Stomach (tissue), 9 donors: ENCODE results near the gene ATP6V1B1. TPM values are rescaled to one million over a fixed set of nuclear protein-coding genes. Genes with fewer than 3 reads are reported as not detected.
A peak's percentile ranks its signal among the peaks of the same experiment; 100 is the strongest.
"Not testable (repeated sequence)": the region's sequence is repeated elsewhere in the genome, so short reads cannot be mapped to it uniquely, and the experiment has no call there.

Experiments used
- DNase-seq, 2 donors: peaks; one replicate each; pipeline versions ENCODE4 v3.0.0 to v3.0.0-alpha.2; 2013 to 2019
- H3K27ac ChIP-seq, 5 donors: fragments of 200-600 bp in 4 of 5; sonication (generic) in 4 of 5; one replicate each; pipeline ENCODE4 v1.5.1; 2013 to 2019; ENCODE audit warnings: mild to moderate bottlenecking in 1 of 5, moderate library complexity in 1 of 5
- H3K27me3 ChIP-seq, 3 donors: fragments of 200-600 bp; sonication (generic); one replicate each; pipeline ENCODE4 v1.5.1; 2017 to 2019; ENCODE audit warnings: mixed run types in 1 of 3
- H3K36me3 ChIP-seq, 4 donors: fragments of 200-600 bp; sonication (generic); 1 replicate in 3 of 4; 2 replicates in 1 of 4; pipeline ENCODE4 v1.5.1; 2016 to 2019
- H3K4me1 ChIP-seq, 4 donors: fragments of 200-600 bp; sonication (generic); one replicate each; pipeline ENCODE4 v1.5.1; 2016 to 2019
- H3K4me3 ChIP-seq, 4 donors: fragments of 200-600 bp; sonication (generic) in 3 of 4; one replicate each; pipeline ENCODE4 v1.5.1; 2016 to 2019; ENCODE audit warnings: mild to moderate bottlenecking in 1 of 4
- H3K9me3 ChIP-seq, 4 donors: fragments of 200-600 bp; sonication (generic); one replicate each; pipeline ENCODE4 v1.5.1; 2016 to 2019
- EP300 ChIP-seq: sonication (generic); formaldehyde crosslinking; IDR thresholded peaks from one replicate; pipeline ENCODE4 v1.6.1; 2017; ENCODE audit warnings: antibody characterized with exemption
- POLR2A ChIP-seq, 4 donors: fragments of 450-650 bp; IDR thresholded peaks; one replicate each; pipeline ENCODE4 v1.6.1; 2016; ENCODE audit warnings: antibody characterized with exemption in 4 of 4, control low read depth in 2 of 4, mild to moderate bottlenecking in 1 of 4, moderate library complexity in 1 of 4
- POLR2AphosphoS5 ChIP-seq, 3 donors: sonication (generic); formaldehyde crosslinking; IDR thresholded peaks; one replicate each; pipeline ENCODE4 v1.6.1; 2016; ENCODE audit warnings: antibody characterized with exemption in 3 of 3
- WGBS, 5 donors: extraction: QIAGEN DNeasy Blood & Tissue Kit in 3 of 5; methylation state at CpG; one replicate each; pipeline versions ENCODE4 v1.1.5 to v1.1.7; 2013 to 2018; 5-methylcytosine and 5-hydroxymethylcytosine counted together
- intact Hi-C: fragments of 100-400 bp; cut with DNase I; formaldehyde crosslinking; loops from one replicate; pipeline ENCODE4 v1.15.1; 2023; ENCODE audit warnings: low total_unique reads
- polyA plus RNA-seq, 3 donors: library from polyadenylated mRNA; stranded (reverse); fragments of 200-250 nt; gene quantifications; one replicate each; pipeline ENCODE4 v1.2.3, GENCODE V29; 2013
- total RNA-seq, 5 donors: library from RNA; depleted of rRNA; stranded (reverse); fragments of >200 nt; gene quantifications; one replicate each; pipeline versions ENCODE4 v1.1.0 to v1.2.3, GENCODE V29; 2014 to 2016
- TF ChIP-seq, protein P1 (sequence below), 7 experiments: fragments of 450-650 bp in 4 of 7; fragments of 200-600 bp in 3 of 7; sonication (generic) in 3 of 7; IDR thresholded peaks; one replicate each; pipeline ENCODE4 v1.5.1; 2016 to 2019; ENCODE audit warnings: antibody characterized with exemption in 7 of 7, control low read depth in 2 of 7, mild to moderate bottlenecking in 1 of 7
- donor health status: healthy with polysubstance abuse.
- donor health status: Bipolar disorder and iron deficiency.
- donor health status: healthy.

ATP6V1B1 gene
- total and polyA plus RNA-seq, 8 donors: 0.35 to 0.55 TPM; not detected in 6

DNA sequence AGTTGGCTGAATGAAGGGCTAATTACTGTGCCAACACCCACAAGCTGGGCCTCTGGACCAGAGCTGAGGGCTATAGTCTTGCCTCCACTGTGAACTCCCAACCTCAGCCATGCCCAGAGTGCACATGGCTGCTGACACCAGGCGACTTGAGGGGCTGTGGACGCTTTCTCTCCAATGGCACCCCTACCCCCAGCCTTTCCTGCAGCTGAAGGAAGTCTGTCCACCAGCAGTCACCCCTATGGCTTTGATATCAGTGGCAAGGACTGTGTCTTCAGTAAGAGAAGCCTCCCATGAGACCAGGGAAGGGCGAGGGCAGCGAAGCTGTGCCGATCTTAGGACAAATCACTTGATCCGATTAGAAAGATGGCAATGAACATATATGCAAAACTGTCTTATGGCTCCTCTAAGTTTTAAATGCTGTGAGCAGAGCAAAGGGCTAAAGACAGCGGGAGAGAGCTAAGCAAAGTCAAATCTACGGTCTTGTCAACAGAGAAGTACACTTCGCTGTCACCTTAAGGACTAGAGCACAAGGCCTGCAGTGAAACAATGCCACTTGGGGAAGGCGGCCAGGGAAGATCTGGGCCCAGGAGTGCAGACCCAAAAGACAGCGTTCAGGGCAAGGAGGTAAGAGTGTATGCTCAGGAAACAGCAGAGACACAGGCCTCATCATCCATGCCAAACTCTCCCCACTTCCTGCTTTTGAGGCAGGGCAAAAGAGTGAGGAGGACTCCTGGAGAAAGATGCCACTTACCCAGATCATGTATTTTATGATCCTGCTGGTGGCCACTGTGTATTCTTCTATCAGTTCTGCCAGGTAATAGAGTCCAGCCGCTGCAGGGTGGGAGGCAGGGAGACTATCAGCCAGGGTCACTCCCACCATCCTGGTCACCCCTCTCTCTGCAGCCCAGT is 57.5 kb downstream of the ATP6V1B1 start:
- Histone ChIP-seq H3K4me1 (peaks cover 24 to 39% (median 31%) of the 10 kb centered on the region in 4 donors), H3K4me3 (peak overlapping the region; percentile 94 to 99 (median 98)), H3K36me3 (peaks cover 25 to 40% (median 40%) of the 10 kb centered on the region in 4 donors), H3K9me3 (no peaks in the 10 kb centered on the region), H3K27me3 (no peaks in the 10 kb centered on the region), H3K27ac (peak overlapping the region in 2 of 5 donors; percentile 91 to 92)
- intact Hi-C loops: no loop called here
- DNase-seq: no peak
- WGBS, 5 donors: 82 to 85% (median 83%) methylated on average over 12 of the region's 12 CpGs
- TF ChIP-seq POLR2A (IDR thresholded peaks at IDR 0.05): no peak

DNA sequence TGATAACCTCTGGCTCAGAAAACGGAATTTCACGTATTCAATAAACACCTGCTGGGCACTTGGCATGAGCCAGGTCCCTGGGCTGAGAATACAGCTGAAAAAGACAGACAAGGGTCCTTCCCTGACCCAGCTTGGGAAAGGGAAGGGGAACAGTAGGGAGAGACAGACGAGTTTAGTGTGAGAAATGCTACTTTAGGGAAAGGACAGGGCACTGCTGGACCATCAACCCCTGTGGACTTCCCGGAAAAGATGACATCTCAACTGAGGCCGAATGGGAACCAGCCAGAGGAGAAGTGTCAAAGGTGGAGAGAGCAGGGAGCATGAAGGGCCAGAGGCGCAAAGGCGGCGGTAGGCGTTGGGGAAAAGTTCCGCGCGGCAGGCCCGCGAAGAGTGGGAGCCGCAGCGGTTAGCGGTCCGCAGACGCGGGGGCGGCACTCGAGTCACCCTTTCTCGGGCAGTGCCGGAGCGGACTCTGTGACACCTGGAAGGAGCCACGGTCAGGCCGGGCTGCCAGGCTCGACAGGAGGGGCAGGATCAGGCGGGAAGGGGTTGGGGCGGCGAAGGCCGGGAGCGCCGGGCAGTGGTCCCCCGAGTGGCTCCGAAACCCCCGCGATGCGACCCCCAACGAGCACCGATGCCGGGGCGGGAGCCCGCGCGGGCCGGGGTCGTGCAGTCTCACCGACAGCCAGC is 58.5 kb downstream of the ATP6V1B1 start:
- Histone ChIP-seq H3K9me3 (no peaks in the 10 kb centered on the region), H3K27ac (peak overlapping the region; percentile 80 to 92 (median 87)), H3K36me3 (peaks cover 16 to 30% (median 30%) of the 10 kb centered on the region in 4 donors), H3K4me1 (peaks cover 24 to 35% (median 29%) of the 10 kb centered on the region in 4 donors), H3K27me3 (no peaks in the 10 kb centered on the region), H3K4me3 (peak overlapping the region; percentile 94 to 99 (median 98))
- WGBS, 5 donors: 0 to 1% (median 0%) methylated on average over 31 to 49 of the region's 49 CpGs
- DNase-seq: peak in 1 of 2 donors; percentile 54
- TF ChIP-seq POLR2AphosphoS5 (IDR thresholded peaks at IDR 0.05): no peak
- TF ChIP-seq EP300: no peak
- no peak for TF ChIP-seq POLR2A (IDR thresholded peaks at IDR 0.05)
- TF ChIP-seq, protein P1, sequence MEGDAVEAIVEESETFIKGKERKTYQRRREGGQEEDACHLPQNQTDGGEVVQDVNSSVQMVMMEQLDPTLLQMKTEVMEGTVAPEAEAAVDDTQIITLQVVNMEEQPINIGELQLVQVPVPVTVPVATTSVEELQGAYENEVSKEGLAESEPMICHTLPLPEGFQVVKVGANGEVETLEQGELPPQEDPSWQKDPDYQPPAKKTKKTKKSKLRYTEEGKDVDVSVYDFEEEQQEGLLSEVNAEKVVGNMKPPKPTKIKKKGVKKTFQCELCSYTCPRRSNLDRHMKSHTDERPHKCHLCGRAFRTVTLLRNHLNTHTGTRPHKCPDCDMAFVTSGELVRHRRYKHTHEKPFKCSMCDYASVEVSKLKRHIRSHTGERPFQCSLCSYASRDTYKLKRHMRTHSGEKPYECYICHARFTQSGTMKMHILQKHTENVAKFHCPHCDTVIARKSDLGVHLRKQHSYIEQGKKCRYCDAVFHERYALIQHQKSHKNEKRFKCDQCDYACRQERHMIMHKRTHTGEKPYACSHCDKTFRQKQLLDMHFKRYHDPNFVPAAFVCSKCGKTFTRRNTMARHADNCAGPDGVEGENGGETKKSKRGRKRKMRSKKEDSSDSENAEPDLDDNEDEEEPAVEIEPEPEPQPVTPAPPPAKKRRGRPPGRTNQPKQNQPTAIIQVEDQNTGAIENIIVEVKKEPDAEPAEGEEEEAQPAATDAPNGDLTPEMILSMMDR (IDR thresholded peaks at IDR 0.05): no peak
- intact Hi-C loops: no loop called here

DNA sequence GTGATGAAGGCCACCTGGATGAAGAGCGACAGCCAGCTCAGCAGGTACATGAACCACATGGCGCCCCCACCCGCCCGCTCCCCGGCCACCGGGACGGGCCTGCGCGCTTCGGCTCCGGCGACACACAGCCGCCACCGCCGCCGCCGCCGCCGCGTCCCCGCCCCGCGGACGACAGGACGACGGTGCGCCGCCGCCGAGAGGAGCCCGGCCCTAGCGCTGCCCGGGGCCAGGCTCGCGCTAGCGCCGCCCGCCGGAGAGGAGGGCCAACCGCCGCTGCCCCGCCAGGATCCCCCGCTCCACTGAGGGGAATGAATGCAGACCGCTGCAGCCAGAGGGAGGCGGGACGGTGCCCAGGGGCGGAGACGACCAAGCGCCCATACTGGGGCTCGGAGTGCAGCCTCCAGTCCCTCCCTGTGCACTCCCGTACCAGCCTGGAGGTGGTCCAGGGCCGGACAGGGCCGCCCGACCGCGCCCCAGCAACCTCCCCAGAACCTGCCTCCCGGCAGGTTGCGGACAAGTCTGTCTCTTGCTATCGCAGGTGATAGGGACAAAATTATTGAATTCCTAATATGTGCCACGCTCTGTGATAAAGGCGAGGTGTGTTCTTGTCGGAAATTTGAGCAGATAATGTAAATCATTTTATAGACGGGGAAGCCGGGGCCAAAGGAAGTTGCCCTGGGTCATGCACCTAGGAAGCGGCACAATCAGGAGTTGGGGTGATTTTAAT is 59.2 kb downstream of the ATP6V1B1 start, which contains the start of gene TEX261:
Gene TEX261 (minus strand): TSS at position 175 of the 727 bp plus-strand sequence. CDS start 116 bp downstream, at position 59.
- Histone ChIP-seq H3K4me1 (peaks cover 24 to 40% (median 29%) of the 10 kb centered on the region in 4 donors), H3K27me3 (no peaks in the 10 kb centered on the region), H3K4me3 (peak within 1 kb of the TSS; percentile 94 to 99 (median 98)), H3K9me3 (no peaks in the 10 kb centered on the region), H3K27ac (peak within 1 kb of the TSS; percentile 80 to 92 (median 87)), H3K36me3 (peaks cover 9 to 23% (median 23%) of the 10 kb centered on the region in 4 donors)
- intact Hi-C loops: no loop called here
- 0 to 2% (median 0%) methylated on average over 14 to 65 of the region's 65 CpGs for WGBS, 5 donors
- DNase-seq: peak; percentile 92 to 97
- TF ChIP-seq POLR2AphosphoS5 (IDR thresholded peaks at IDR 0.05): peak; percentile 24 to 69 (median 66)
- TF ChIP-seq, protein P1 (IDR thresholded peaks at IDR 0.05): peak in 4 of 7 experiments; percentile 28 to 76 (median 47)
- no peak for TF ChIP-seq POLR2A (IDR thresholded peaks at IDR 0.05)
- no peak for TF ChIP-seq EP300

DNA sequence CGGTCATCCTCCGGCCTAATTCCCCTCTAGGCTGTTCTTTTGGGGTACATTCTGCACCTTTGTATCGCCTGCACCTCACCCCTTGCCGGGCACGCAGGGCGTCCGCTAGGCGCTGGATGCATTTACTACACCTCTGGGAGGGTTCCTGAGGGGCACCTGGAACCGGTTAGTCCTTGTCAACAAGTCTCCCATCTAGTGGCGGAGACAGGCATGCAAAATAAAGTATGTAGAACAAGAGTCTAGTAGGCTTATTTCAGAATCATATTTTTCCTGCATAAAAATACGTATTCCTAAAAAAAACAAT is 59.7 kb downstream of the ATP6V1B1 start:
- Histone ChIP-seq H3K36me3 (peaks cover 5 to 18% (median 18%) of the 10 kb centered on the region in 4 donors), H3K9me3 (no peaks in the 10 kb centered on the region), H3K4me1 (peaks cover 24 to 40% (median 29%) of the 10 kb centered on the region in 4 donors), H3K27ac (peak overlapping the region; percentile 80 to 92 (median 87)), H3K27me3 (no peaks in the 10 kb centered on the region), H3K4me3 (peak overlapping the region; percentile 94 to 99 (median 98))
- TF ChIP-seq, protein P1 (IDR thresholded peaks at IDR 0.05): peak in 3 of 7 experiments; percentile 19 to 35 (median 30)
- TF ChIP-seq EP300: no peak
- peak; percentile 37 to 80 for DNase-seq
- intact Hi-C loops: no loop called here
- 1 to 2% (median 1%) methylated on average over 11 of the region's 11 CpGs for WGBS, 5 donors

DNA sequence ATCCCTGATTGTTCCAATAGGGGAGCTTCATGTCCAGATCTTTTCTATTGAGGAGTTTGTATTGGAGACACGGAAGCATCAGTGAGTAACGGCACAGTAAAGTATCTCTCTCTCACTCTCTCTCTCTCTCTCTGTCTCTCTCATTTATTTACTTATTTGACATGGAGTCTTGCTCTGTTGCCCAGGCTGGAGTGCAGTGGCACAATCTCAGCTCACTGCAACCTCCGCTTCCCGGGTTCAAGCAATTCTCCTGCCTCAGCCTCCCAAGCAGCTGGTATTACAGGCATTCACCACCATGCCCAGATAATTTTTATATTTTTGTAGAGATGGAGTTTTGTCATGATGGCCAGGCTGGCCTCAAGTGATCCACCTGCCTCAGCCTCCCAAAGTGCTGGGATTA is 63.2 kb downstream of the ATP6V1B1 start:
- DNase-seq, H3K36me3 ChIP-seq, intact Hi-C loops, H3K27ac ChIP-seq, H3K27me3 ChIP-seq, H3K9me3 ChIP-seq, H3K4me3 ChIP-seq: not testable (repeated sequence)
- H3K4me1 ChIP-seq: peaks cover 8 to 28% (median 24%) of the 10 kb centered on the region in 4 donors
- 84 to 94% (median 91%) methylated on average over 4 of the region's 4 CpGs for WGBS, 5 donors
